CD14-positive monocyte (primary cell): Measurements from ENCODE around the gene NNMT. TPM values are rescaled to one million over a fixed set of nuclear protein-coding genes. Genes with fewer than 3 reads are reported as not detected.

Experiments used
- DNase-seq, 3 donors: peaks; one replicate each; pipeline ENCODE4 v3.0.0-alpha.2; 2011 to 2022
- H2AFZ ChIP-seq: 2 replicates; pipeline ENCODE4 v1.6.0; 2012; ENCODE audit warnings: mild to moderate bottlenecking, low read depth, low read length, inconsistent platforms; ENCODE audit not compliant: insufficient read depth, poor library complexity, severe bottlenecking
- H3K27ac ChIP-seq, 2 donors: 1 replicate in 1 of 2; 2 replicates in 1 of 2; pipeline ENCODE4 v1.5.1; 2012 to 2013; ENCODE audit warnings: low read length in 2 of 2, control low read depth in 1 of 2, inconsistent platforms in 1 of 2, low read depth in 1 of 2, mild to moderate bottlenecking in 1 of 2
- H3K27me3 ChIP-seq, 2 donors: one replicate each; pipeline versions ENCODE4 v1.6.0 to v1.6.1; 2011 to 2013; ENCODE audit warnings: low read length in 2 of 2; ENCODE audit not compliant: control insufficient read depth in 2 of 2, insufficient read depth in 2 of 2
- H3K36me3 ChIP-seq, 2 donors: replicated peaks in 1 of 2; 1 replicate in 1 of 2; 2 replicates in 1 of 2; pipeline versions ENCODE4 v1.5.1 to v1.6.1; 2012 to 2013; ENCODE audit warnings: low read length in 2 of 2, control low read depth in 1 of 2, inconsistent platforms in 1 of 2, mild to moderate bottlenecking in 1 of 2; ENCODE audit not compliant: insufficient read depth in 2 of 2, control insufficient read depth in 1 of 2
- H3K4me1 ChIP-seq, 2 donors: 1 replicate in 1 of 2; 2 replicates in 1 of 2; pipeline versions ENCODE4 v1.5.1 to v1.6.1; 2012 to 2013; ENCODE audit warnings: low read length in 2 of 2, control low read depth in 1 of 2, inconsistent platforms in 1 of 2, mild to moderate bottlenecking in 1 of 2, moderate library complexity in 1 of 2; ENCODE audit not compliant: insufficient read depth in 2 of 2, control insufficient read depth in 1 of 2
- H3K4me2 ChIP-seq: replicated peaks from 2 replicates; pipeline ENCODE3; 2012; ENCODE audit warnings: low read length, moderate library complexity, mild to moderate bottlenecking; ENCODE audit not compliant: poor library complexity, severe bottlenecking; ENCODE audit errors: extremely low read depth
- H3K4me3 ChIP-seq, 3 experiments: fragments of 200-600 bp in 1 of 3; sonication (generic) in 1 of 3; replicated peaks in 1 of 3; 1 replicate in 2 of 3; 2 replicates in 1 of 3; pipeline ENCODE4 v1.5.1; 2011 to 2013; ENCODE audit warnings: low read length in 3 of 3, mild to moderate bottlenecking in 3 of 3, control low read depth in 2 of 3, low read depth in 2 of 3, inconsistent platforms in 1 of 3, moderate library complexity in 1 of 3
- H3K79me2 ChIP-seq: 2 replicates; pipeline ENCODE4 v1.6.0; 2012; ENCODE audit warnings: mild to moderate bottlenecking, control low read depth, inconsistent platforms, low read length, moderate library complexity; ENCODE audit not compliant: insufficient read depth
- H3K9ac ChIP-seq: 2 replicates; pipeline ENCODE4 v1.6.0; 2017; ENCODE audit warnings: low read length, mild to moderate bottlenecking; ENCODE audit not compliant: insufficient read depth, poor library complexity, severe bottlenecking
- H3K9me3 ChIP-seq, 2 donors: replicated peaks in 1 of 2; 1 replicate in 1 of 2; 2 replicates in 1 of 2; pipeline versions ENCODE4 v1.5.1 to v1.6.1; 2012 to 2013; ENCODE audit warnings: low read length in 2 of 2, control low read depth in 1 of 2; ENCODE audit not compliant: control insufficient read depth in 1 of 2, insufficient read depth in 1 of 2
- H4K20me1 ChIP-seq: 2 replicates; pipeline ENCODE4 v1.6.0; 2012; ENCODE audit warnings: mild to moderate bottlenecking, low read length, control low read depth, moderate library complexity; ENCODE audit not compliant: insufficient read depth
- H3K27ac Mint-ChIP-seq, 7 donors: one replicate each; pipeline ENCODE4 v1.8.0; 2020; ENCODE audit warnings: mild to moderate bottlenecking in 7 of 7, mixed read lengths in 7 of 7, moderate library complexity in 6 of 7, inconsistent platforms in 2 of 7
- H3K27me3 Mint-ChIP-seq, 3 donors: one replicate each; pipeline ENCODE4 v1.8.0; 2021 to 2022; ENCODE audit warnings: low read depth in 3 of 3, mild to moderate bottlenecking in 3 of 3, mixed read lengths in 3 of 3, moderate library complexity in 3 of 3, inconsistent platforms in 1 of 3
- H3K36me3 Mint-ChIP-seq, 2 donors: one replicate each; pipeline ENCODE4 v1.8.0; 2020; ENCODE audit warnings: mixed read lengths in 2 of 2, inconsistent platforms in 1 of 2, mild to moderate bottlenecking in 1 of 2
- H3K4me1 Mint-ChIP-seq: one replicate; pipeline ENCODE4 v1.8.0; 2020; ENCODE audit warnings: mild to moderate bottlenecking, mixed read lengths
- H3K4me3 Mint-ChIP-seq, 2 donors: one replicate each; pipeline ENCODE4 v1.8.0; 2020; ENCODE audit warnings: mild to moderate bottlenecking in 2 of 2, mixed read lengths in 2 of 2, moderate library complexity in 1 of 2
- H3K9me3 Mint-ChIP-seq, 7 donors: one replicate each; pipeline ENCODE4 v1.8.0; 2020 to 2022; ENCODE audit warnings: mixed read lengths in 7 of 7, mild to moderate bottlenecking in 6 of 7, moderate library complexity in 6 of 7, inconsistent platforms in 2 of 7
- WGBS: methylation state at CpG from one replicate; pipeline ENCODE4 v1.1.5; 2013; ENCODE audit warnings: missing lambda C conversion rate; ENCODE audit not compliant: insufficient coverage; 5-methylcytosine and 5-hydroxymethylcytosine counted together
- intact Hi-C, 2 donors: fragments of 100-400 bp; cut with micrococcal nuclease; formaldehyde crosslinking; loops; one replicate each; pipeline versions ENCODE4 v1.15.0 to v1.15.1; 2023
- polyA plus RNA-seq, 3 donors: library from polyadenylated mRNA; depleted of rRNA in 1 of 3; unstranded in 2 of 3; stranded (reverse) in 1 of 3; fragments of 300-500 nt in 2 of 3; fragments of >200 nt in 1 of 3; fragmentation: Illumina TruSeq in 2 of 3; gene quantifications; 1 replicate in 2 of 3; 2 replicates in 1 of 3; pipeline ENCODE4 v1.2.3, GENCODE V29; 2012 to 2021
- TF ChIP-seq, protein P1 (sequence below): fragments of 200-600 bp; IDR thresholded peaks from one replicate; pipeline ENCODE4 v1.8.0; 2022; ENCODE audit warnings: antibody characterized with exemption, mild to moderate bottlenecking

NNMT gene
- polyA plus RNA-seq, 3 donors, result not detected

GRCh38 chr11:114251815-114252337 is 44.3 kb upstream of the NNMT start:
- H2AFZ ChIP-seq, result no peak overlapping the region
- H3K27me3 ChIP-seq, result no peaks in the 10 kb centered on the region
- Mint-ChIP-seq H3K27ac (no peak overlapping the region), H3K27me3 (peaks cover 0 to 2% (median 0%) of the 10 kb centered on the region in 3 donors), H3K4me1 (no peaks in the 10 kb centered on the region), H3K4me3 (no peak overlapping the region), H3K9me3 (peaks cover 0 to 1% (median 0%) of the 10 kb centered on the region in 7 donors), H3K36me3 (peaks cover 17 to 22% of the 10 kb centered on the region in 2 donors)
- no peak for DNase-seq
- no peaks in the 10 kb centered on the region for H3K79me2 ChIP-seq
- H3K4me3 ChIP-seq, result no peak overlapping the region
- H3K27ac ChIP-seq, result no peak overlapping the region
- TF ChIP-seq, protein P1, sequence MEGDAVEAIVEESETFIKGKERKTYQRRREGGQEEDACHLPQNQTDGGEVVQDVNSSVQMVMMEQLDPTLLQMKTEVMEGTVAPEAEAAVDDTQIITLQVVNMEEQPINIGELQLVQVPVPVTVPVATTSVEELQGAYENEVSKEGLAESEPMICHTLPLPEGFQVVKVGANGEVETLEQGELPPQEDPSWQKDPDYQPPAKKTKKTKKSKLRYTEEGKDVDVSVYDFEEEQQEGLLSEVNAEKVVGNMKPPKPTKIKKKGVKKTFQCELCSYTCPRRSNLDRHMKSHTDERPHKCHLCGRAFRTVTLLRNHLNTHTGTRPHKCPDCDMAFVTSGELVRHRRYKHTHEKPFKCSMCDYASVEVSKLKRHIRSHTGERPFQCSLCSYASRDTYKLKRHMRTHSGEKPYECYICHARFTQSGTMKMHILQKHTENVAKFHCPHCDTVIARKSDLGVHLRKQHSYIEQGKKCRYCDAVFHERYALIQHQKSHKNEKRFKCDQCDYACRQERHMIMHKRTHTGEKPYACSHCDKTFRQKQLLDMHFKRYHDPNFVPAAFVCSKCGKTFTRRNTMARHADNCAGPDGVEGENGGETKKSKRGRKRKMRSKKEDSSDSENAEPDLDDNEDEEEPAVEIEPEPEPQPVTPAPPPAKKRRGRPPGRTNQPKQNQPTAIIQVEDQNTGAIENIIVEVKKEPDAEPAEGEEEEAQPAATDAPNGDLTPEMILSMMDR, result no peak
- no peaks in the 10 kb centered on the region for H3K9me3 ChIP-seq
- no peaks in the 10 kb centered on the region for H4K20me1 ChIP-seq
- no peaks in the 10 kb centered on the region for H3K4me1 ChIP-seq
- H3K9ac ChIP-seq, result no peak overlapping the region
- H3K4me2 ChIP-seq, result no peak overlapping the region
- intact Hi-C loops, result no loop called here
- WGBS, result 100% methylated on average over 1 of the region's 9 CpGs
- H3K36me3 ChIP-seq, result peaks cover 0 to 6% of the 10 kb centered on the region in 2 donors

- Histone ChIP-seq H3K4me1 (no peaks in the 10 kb centered on the region), H3K79me2 (no peaks in the 10 kb centered on the region), H3K9ac (no peak overlapping the region), H3K27me3 (no peaks in the 10 kb centered on the region), H4K20me1 (no peaks in the 10 kb centered on the region), H3K9me3 (no peaks in the 10 kb centered on the region), H3K36me3 (peaks cover 0 to 6% of the 10 kb centered on the region in 2 donors), H3K4me2 (no peak overlapping the region), H3K4me3 (no peak overlapping the region), H3K27ac (no peak overlapping the region), H2AFZ (no peak overlapping the region)
- TF ChIP-seq, protein P1, result no peak
- DNase-seq, result no peak
- WGBS, result 78% methylated on average over 3 of the region's 9 CpGs
- intact Hi-C loops, result no loop called here
- peak overlapping the region in 1 of 7 donors; percentile 51 for H3K27ac Mint-ChIP-seq
- peaks cover 17 to 21% of the 10 kb centered on the region in 2 donors for H3K36me3 Mint-ChIP-seq
- no peak overlapping the region for H3K4me3 Mint-ChIP-seq
- H3K9me3 Mint-ChIP-seq, result peaks cover 0 to 1% (median 0%) of the 10 kb centered on the region in 7 donors
- H3K27me3 Mint-ChIP-seq, result peaks cover 0 to 2% (median 0%) of the 10 kb centered on the region in 3 donors
- H3K4me1 Mint-ChIP-seq, result no peaks in the 10 kb centered on the region
These were observed 43.4 kb upstream of the NNMT start for GRCh38 chr11:114252767-114253166.
